ENCODE data around the gene COX4I1. TPM values are rescaled to one million over a fixed set of nuclear protein-coding genes. Genes with fewer than 3 reads are reported as not detected.

The COX4I1 gene
- total and polyA plus RNA-seq, 5 donors, result 1,306 to 4,150 (median 1,671) TPM

DNA sequence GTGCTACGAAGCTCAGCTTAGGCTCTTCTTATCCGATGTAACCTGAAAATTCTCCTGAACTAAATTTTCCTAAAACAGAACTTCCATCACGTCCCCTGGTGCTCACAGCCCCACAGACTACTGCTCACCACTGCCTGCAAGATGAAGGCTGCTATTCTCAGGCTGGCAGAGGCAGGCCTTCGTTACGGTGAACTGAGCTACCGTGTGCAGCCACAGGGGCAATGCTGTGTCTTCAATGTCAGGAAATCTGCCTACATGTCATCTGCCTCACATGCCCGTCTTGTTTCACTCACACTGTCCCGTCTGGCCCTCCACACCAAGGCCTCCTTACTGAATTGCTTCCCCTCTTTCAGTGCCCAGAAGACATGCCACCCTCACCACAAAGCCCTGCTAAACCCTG, 16.1 kb upstream of the COX4I1 start:
- Histone ChIP-seq H3K9me3 (ENCODE audit: control insufficient read depth, low read length) (no peaks in the 10 kb centered on the region), H3K27ac (ENCODE audit: low read length) (no peak overlapping the region), H3K4me1 (ENCODE audit: control insufficient read depth, insufficient read depth, low read length) (peaks cover 2% of the 10 kb centered on the region), H3K27me3 (ENCODE audit: control insufficient read depth, insufficient read depth) (no peaks in the 10 kb centered on the region), H3K4me3 (ENCODE audit: low read length) (no peak overlapping the region)
- ATAC-seq (no peak), DNase-seq (no peak)
- intact Hi-C loops (cut with DNase I), result no loop called here
- 92% methylated on average over 8 of the region's 8 CpGs for WGBS

DNA sequence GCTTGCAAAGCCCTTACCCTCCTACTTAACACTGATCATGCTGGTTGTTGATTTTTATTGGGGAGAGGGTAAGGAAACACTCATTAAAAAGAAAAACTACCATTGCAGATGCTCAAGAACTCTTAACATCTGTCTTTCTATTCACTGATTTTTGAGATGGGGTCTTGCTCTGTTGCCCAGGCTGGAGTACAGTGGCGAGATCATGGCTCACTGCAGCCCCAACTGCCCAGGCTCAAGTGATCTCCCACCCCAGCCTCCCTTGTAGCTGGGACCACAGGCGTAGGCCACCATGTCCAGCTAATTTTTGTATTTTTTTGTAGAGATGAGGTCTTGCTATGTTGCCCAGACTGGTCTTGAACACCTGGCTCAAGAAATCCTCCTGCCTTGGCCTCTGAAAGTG, 14.7 kb upstream of the COX4I1 start:
- 99% methylated on average over 2 of the region's 2 CpGs for WGBS
- no peak for DNase-seq
- H3K9me3 ChIP-seq (ENCODE audit: control insufficient read depth, low read length), result no peaks in the 10 kb centered on the region
- H3K27me3 ChIP-seq (ENCODE audit: control insufficient read depth, insufficient read depth), result no peaks in the 10 kb centered on the region
- no peaks in the 10 kb centered on the region for H3K4me1 ChIP-seq (ENCODE audit: control insufficient read depth, insufficient read depth, low read length)
- intact Hi-C loops (cut with DNase I), result no loop called here
- no peak for ATAC-seq
- no peak overlapping the region for H3K27ac ChIP-seq (ENCODE audit: low read length)
- no peak overlapping the region for H3K4me3 ChIP-seq (ENCODE audit: low read length)

- no peak for ATAC-seq
- H3K9me3 ChIP-seq (ENCODE audit: control insufficient read depth, low read length), result no peaks in the 10 kb centered on the region
- DNase-seq, result no peak
- intact Hi-C loops (cut with DNase I), result no loop called here
- no peaks in the 10 kb centered on the region for H3K4me1 ChIP-seq (ENCODE audit: control insufficient read depth, insufficient read depth, low read length)
- H3K27me3 ChIP-seq (ENCODE audit: control insufficient read depth, insufficient read depth), result no peaks in the 10 kb centered on the region
- 92% methylated on average over 2 of the region's 2 CpGs for WGBS
- H3K27ac ChIP-seq (ENCODE audit: low read length), result no peak overlapping the region
- H3K4me3 ChIP-seq (ENCODE audit: low read length), result no peak overlapping the region
Measured at GRCh38 chr16:85785927-85786326, 13.6 kb upstream of the COX4I1 start.

DNA sequence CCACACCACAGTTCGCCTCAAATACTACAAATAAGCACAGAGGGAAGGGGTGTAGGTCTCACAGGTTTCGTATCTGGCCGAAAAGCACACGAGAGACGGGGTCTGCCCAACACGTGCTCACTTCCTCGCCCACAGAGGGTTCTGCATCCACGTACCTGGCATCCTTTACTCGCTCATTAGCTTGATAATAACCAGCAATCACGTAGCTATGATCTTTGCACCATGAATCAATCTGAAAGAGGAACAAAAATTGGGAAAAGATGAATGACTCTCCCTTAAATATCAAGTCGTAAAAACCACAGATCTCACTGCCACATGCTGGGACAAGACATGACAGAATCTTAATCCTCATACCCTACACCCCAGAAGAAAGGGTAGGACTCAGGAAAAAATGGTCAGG, 10.7 kb upstream of the COX4I1 start:
- Histone ChIP-seq H3K27ac (ENCODE audit: low read length) (no peak overlapping the region), H3K27me3 (ENCODE audit: control insufficient read depth, insufficient read depth) (no peaks in the 10 kb centered on the region), H3K9me3 (ENCODE audit: control insufficient read depth, low read length) (no peaks in the 10 kb centered on the region), H3K4me1 (ENCODE audit: control insufficient read depth, insufficient read depth, low read length) (no peaks in the 10 kb centered on the region), H3K4me3 (ENCODE audit: low read length) (no peak overlapping the region)
- 92% methylated on average over 11 of the region's 11 CpGs for WGBS
- no peak for ATAC-seq
- intact Hi-C loops (cut with DNase I), result no loop called here
- DNase-seq, result no peak

DNA sequence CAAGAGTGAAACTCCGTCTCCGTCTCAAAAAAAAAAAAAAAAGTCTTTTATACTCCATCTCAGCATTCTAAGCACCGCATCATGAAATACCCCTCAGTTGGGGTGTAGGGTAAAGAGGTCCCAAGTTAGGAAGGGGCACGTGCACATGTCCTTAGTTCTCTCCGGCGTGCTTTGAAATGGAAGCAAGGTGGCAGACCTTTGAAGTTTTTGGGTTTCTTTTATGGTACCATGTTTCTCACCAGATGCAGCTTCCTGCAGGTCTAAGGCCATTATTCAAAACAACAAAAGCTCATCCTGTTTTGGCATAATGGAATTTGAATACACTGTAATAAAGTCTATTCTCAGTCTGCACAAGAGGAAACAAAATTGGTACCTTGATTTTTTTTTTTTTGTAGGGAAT, 9.7 kb upstream of the COX4I1 start:
- Histone ChIP-seq H3K4me1 (ENCODE audit: control insufficient read depth, insufficient read depth, low read length) (no peaks in the 10 kb centered on the region), H3K27me3 (ENCODE audit: control insufficient read depth, insufficient read depth) (no peaks in the 10 kb centered on the region), H3K4me3 (ENCODE audit: low read length) (no peak overlapping the region), H3K9me3 (ENCODE audit: control insufficient read depth, low read length) (no peaks in the 10 kb centered on the region), H3K27ac (ENCODE audit: low read length) (no peak overlapping the region)
- ATAC-seq, result no peak
- no peak for DNase-seq
- 86% methylated on average over 6 of the region's 6 CpGs for WGBS
- intact Hi-C loops (cut with DNase I), result no loop called here

DNA sequence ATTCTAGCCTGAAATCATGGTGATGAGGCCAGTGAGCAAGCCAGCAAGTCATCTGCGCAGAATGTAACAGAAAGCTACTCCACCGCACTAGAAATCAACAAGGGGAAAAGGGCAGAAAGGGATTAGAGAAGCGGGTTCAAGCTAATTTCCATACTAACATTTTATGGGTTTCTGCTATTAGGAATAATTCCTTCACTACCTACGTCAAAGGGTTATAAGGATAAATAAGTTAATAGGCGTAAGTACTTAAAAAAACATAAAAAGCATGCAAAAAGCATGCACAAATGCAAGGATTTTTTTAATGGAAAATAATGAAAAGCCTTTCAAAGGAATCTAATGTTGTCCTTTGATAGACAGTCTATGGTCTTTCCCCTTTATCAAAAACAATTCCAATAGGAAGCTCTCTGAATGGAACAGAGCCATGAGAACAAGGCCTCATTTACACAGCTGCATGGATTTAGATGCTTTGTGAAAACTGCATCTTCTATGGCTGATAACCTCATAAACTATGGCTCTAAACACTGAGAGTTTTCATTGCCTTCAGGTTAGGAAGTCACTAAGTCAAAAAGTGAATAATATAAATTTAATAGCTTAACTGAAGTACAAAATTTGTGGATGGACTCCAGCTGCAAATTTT, 5.7 kb upstream of the COX4I1 start:
- intact Hi-C loops (cut with DNase I), result no loop called here
- Histone ChIP-seq H3K4me3 (ENCODE audit: low read length) (no peak overlapping the region), H3K27ac (ENCODE audit: low read length) (no peak overlapping the region), H3K9me3 (ENCODE audit: control insufficient read depth, low read length) (no peaks in the 10 kb centered on the region), H3K27me3 (ENCODE audit: control insufficient read depth, insufficient read depth) (no peaks in the 10 kb centered on the region), H3K4me1 (ENCODE audit: control insufficient read depth, insufficient read depth, low read length) (no peaks in the 10 kb centered on the region)
- DNase-seq (no peak), ATAC-seq (no peak)
- 97% methylated on average over 5 of the region's 5 CpGs for WGBS

DNA sequence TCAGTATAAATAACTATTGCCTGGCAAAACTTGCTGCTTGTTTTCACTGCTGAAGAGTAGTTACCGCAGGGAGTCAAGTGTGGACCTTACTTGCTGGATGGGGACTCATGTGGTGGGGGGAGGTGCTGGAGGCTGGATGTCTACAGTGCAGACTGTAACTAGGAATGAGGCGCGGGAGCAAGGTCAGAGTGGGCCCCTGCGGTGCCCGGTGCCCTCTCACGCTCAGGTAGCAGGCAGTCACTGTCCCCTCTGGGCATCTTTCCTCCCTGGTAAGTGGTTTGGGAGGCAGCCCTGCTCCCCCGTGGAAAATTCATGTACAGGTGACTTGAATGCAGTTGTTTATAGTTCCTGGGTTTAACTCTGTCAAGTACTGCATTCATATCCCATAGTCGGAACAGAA, 4.8 kb upstream of the COX4I1 start:
- H3K9me3 ChIP-seq (ENCODE audit: control insufficient read depth, low read length), result no peaks in the 10 kb centered on the region
- no peaks in the 10 kb centered on the region for H3K27me3 ChIP-seq (ENCODE audit: control insufficient read depth, insufficient read depth)
- WGBS, result 86% methylated on average over 8 of the region's 8 CpGs
- no peak for DNase-seq
- no peak overlapping the region for H3K27ac ChIP-seq (ENCODE audit: low read length)
- no peak for ATAC-seq
- no peaks in the 10 kb centered on the region for H3K4me1 ChIP-seq (ENCODE audit: control insufficient read depth, insufficient read depth, low read length)
- intact Hi-C loops (cut with DNase I), result no loop called here
- H3K4me3 ChIP-seq (ENCODE audit: low read length), result no peak overlapping the region

- no peaks in the 10 kb centered on the region for H3K27me3 ChIP-seq (ENCODE audit: control insufficient read depth, insufficient read depth)
- no peaks in the 10 kb centered on the region for H3K9me3 ChIP-seq (ENCODE audit: control insufficient read depth, low read length)
- H3K4me1 ChIP-seq (ENCODE audit: control insufficient read depth, insufficient read depth, low read length), result no peaks in the 10 kb centered on the region
- no peak overlapping the region for H3K27ac ChIP-seq (ENCODE audit: low read length)
- WGBS, result 88% methylated on average over 6 of the region's 6 CpGs
- ATAC-seq, result no peak
- intact Hi-C loops (cut with DNase I), result no loop called here
- H3K4me3 ChIP-seq (ENCODE audit: low read length), result no peak overlapping the region
- no peak for DNase-seq
Measured at GRCh38 chr16:85796152-85796551, 3.3 kb upstream of the COX4I1 start.

- no peak overlapping the region for H3K27ac ChIP-seq (ENCODE audit: low read length)
- no peaks in the 10 kb centered on the region for H3K9me3 ChIP-seq (ENCODE audit: control insufficient read depth, low read length)
- intact Hi-C loops (cut with DNase I), result no loop called here
- no peak overlapping the region for H3K4me3 ChIP-seq (ENCODE audit: low read length)
- WGBS, result 89% methylated on average over 7 of the region's 7 CpGs
- H3K27me3 ChIP-seq (ENCODE audit: control insufficient read depth, insufficient read depth), result no peaks in the 10 kb centered on the region
- no peaks in the 10 kb centered on the region for H3K4me1 ChIP-seq (ENCODE audit: control insufficient read depth, insufficient read depth, low read length)
- DNase-seq (no peak), ATAC-seq (no peak)
Measured at GRCh38 chr16:85796599-85796998, 2.9 kb upstream of the COX4I1 start.

DNA sequence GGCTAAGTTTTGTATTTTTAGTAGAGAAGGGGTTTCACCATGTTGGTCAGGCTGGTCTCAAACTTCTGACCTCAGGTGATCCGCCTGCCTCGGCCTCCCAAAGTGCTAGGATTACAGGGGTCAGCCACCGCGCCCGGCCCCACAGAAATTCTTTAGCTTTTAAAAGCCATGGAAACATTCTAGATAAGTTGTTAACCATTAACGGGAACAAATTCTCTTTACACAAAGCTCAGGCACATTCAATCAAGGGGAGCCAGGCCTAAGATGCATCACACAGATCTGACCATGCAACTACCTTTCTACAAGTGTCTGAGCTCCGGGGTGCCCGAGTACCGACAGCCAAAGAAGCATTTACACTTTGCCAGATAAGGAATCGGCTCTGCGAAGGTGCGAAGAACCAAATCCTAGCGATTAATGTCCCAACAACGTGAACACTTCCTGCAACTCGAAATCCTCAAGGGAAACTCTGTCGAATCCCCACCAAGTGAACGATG, 1.2 kb upstream of the COX4I1 start:
- no peak for DNase-seq
- 15% methylated on average over 17 of the region's 17 CpGs for WGBS
- no peaks in the 10 kb centered on the region for H3K27me3 ChIP-seq (ENCODE audit: control insufficient read depth, insufficient read depth)
- intact Hi-C loops (cut with DNase I), result no loop called here
- no peak for ATAC-seq
- no peak overlapping the region for H3K27ac ChIP-seq (ENCODE audit: low read length)
- H3K4me3 ChIP-seq (ENCODE audit: low read length), result peak overlapping the region; percentile 88
- no peaks in the 10 kb centered on the region for H3K4me1 ChIP-seq (ENCODE audit: control insufficient read depth, insufficient read depth, low read length)
- no peaks in the 10 kb centered on the region for H3K9me3 ChIP-seq (ENCODE audit: control insufficient read depth, low read length)

DNA sequence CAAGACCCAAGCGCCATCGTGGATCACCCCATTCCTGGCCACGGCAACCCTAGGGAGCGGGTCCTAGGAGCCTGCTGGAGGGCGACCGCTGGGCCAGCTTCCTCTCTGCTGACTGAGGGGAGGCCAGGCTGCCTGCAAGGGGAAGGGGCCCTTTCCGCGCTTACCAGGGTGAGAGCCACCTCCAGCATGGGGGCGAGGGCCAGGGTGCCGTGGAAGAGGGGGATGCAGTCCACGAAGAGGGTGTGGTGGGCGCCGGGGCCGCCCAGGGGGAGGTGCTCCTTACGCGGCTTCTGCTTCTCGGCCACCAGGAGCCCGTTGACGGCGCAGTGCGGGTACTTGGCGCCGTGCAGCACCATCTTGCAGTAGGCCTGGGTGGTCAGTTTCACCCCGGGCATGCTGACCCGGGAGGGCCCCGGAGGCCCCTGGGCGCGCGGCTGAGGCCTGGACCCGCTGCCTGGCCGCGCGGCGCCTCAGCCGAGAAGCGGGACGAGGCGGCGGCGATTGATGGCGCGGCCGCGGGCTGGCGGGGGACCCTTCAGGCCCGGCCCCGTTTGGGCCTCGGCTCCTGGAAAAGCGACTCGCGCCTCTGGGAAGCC, 496 bp upstream of the COX4I1 start:
- WGBS, result under 1% methylated on average over 51 of the region's 51 CpGs

DNA sequence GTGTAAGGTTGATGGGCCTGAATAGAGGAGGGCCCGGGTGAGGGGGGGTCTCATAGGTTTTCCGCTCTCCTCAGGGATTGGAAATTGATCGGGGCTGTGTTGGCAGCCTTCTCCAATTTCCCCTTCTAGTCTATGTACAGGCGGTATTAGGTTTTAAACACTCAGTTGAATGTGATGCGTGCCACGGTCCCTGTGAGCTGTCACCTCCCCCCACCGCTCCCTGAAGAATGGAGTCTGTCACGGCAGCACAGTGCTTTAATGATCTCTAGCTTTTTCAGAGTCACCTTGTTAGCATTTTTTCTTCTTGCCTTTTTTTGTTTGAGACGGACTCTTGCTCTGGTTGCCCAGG, 800 bp downstream of the COX4I1 start:
- peak overlapping the region; percentile 95 for H3K27ac ChIP-seq (ENCODE audit: low read length)
- ATAC-seq (peak in 1 of 2 donors; percentile 5), DNase-seq (no peak)
- H3K9me3 ChIP-seq (ENCODE audit: control insufficient read depth, low read length), result no peaks in the 10 kb centered on the region
- peak overlapping the region; percentile 88 for H3K4me3 ChIP-seq (ENCODE audit: low read length)
- no peaks in the 10 kb centered on the region for H3K27me3 ChIP-seq (ENCODE audit: control insufficient read depth, insufficient read depth)
- H3K4me1 ChIP-seq (ENCODE audit: control insufficient read depth, insufficient read depth, low read length), result no peaks in the 10 kb centered on the region
- WGBS, result 12% methylated on average over 9 of the region's 9 CpGs
- intact Hi-C loops (cut with DNase I), result no loop called here

More for the DNA sequence above, 496 bp upstream of the COX4I1 start:
- H3K4me1 ChIP-seq (ENCODE audit: control insufficient read depth, insufficient read depth, low read length), result no peaks in the 10 kb centered on the region
- peak overlapping the region; percentile 55 for H3K27ac ChIP-seq (ENCODE audit: low read length)
- H3K27me3 ChIP-seq (ENCODE audit: control insufficient read depth, insufficient read depth), result no peaks in the 10 kb centered on the region
- peak overlapping the region; percentile 88 for H3K4me3 ChIP-seq (ENCODE audit: low read length)
- H3K9me3 ChIP-seq (ENCODE audit: control insufficient read depth, low read length), result no peaks in the 10 kb centered on the region
- intact Hi-C loops (cut with DNase I), result no loop called here
- ATAC-seq (peak; percentile 44 to 49), DNase-seq (peak; percentile 33 to 73 (median 71))
